DMS 273 (cell line): ENCODE results near the gene SLC23A2.
A peak's percentile ranks its signal among the peaks of the same experiment; 100 is the strongest.
"Not testable (repeated sequence)": the region's sequence is repeated elsewhere in the genome, so short reads cannot be mapped to it uniquely, and the experiment has no call there.

Experiments
- DNase-seq: peaks from one replicate; lab custom pipeline; 2025; ENCODE audit not compliant: unreplicated experiment; lab: John Stamatoyannopoulos, UW

Gene SLC23A2

GRCh38 chr20:4883051-4883450 lies 118.3 kb downstream of the SLC23A2 start:
- DNase-seq: no peak

GRCh38 chr20:4881006-4881730 lies 120.1 kb downstream of the SLC23A2 start:
- no peak for DNase-seq

- no peak for DNase-seq
These were observed 121.3 kb downstream of the SLC23A2 start for GRCh38 chr20:4880051-4880450.

GRCh38 chr20:4878099-4878498 lies 123.2 kb downstream of the SLC23A2 start:
- DNase-seq: not testable (repeated sequence)

- no peak for DNase-seq
These were observed 124.6 kb downstream of the SLC23A2 start for GRCh38 chr20:4876731-4877130.

- DNase-seq: no peak
These were observed 125.0 kb downstream of the SLC23A2 start for GRCh38 chr20:4876301-4876700.

GRCh38 chr20:4875578-4876067 lies 125.7 kb downstream of the SLC23A2 start:
- peak; percentile 75 for DNase-seq

- peak; percentile 65 for DNase-seq
These were observed 127.9 kb downstream of the SLC23A2 start for GRCh38 chr20:4873396-4873795.

GRCh38 chr20:4871486-4871885 lies 129.8 kb downstream of the SLC23A2 start:
- DNase-seq: no peak

- DNase-seq: no peak
These were observed 130.4 kb downstream of the SLC23A2 start for GRCh38 chr20:4870906-4871305.

- DNase-seq: no peak
These were observed 131.8 kb downstream of the SLC23A2 start for GRCh38 chr20:4869290-4870193.

- DNase-seq: no peak
These were observed 134.3 kb downstream of the SLC23A2 start for GRCh38 chr20:4867051-4867450.

GRCh38 chr20:4866429-4866828 lies 134.9 kb downstream of the SLC23A2 start:
- no peak for DNase-seq

GRCh38 chr20:4864311-4864752 lies 137.0 kb downstream of the SLC23A2 start:
- DNase-seq: no peak

- DNase-seq: no peak
These were observed 138.6 kb downstream of the SLC23A2 start for GRCh38 chr20:4862661-4863060.

- DNase-seq: no peak
These were observed 139.3 kb downstream of the SLC23A2 start for GRCh38 chr20:4861961-4862360.

GRCh38 chr20:4858000-4858399 lies 143.3 kb downstream of the SLC23A2 start:
- DNase-seq: no peak

- DNase-seq: no peak
These were observed 145.1 kb downstream of the SLC23A2 start for GRCh38 chr20:4856022-4856755.

- DNase-seq: no peak
These were observed 145.8 kb downstream of the SLC23A2 start for GRCh38 chr20:4855555-4855954.

GRCh38 chr20:4855097-4855496 lies 146.2 kb downstream of the SLC23A2 start:
- DNase-seq: no peak

GRCh38 chr20:4854561-4854901 lies 146.8 kb downstream of the SLC23A2 start:
- no peak for DNase-seq
